Endothelial cell of hepatic sinusoid (primary cell): Measurements from ENCODE around the gene PLK2.

Experiments used
- in situ Hi-C: cut with HindIII; loops from 2 replicates; pipeline ENCODE4 v1.10.0; 2017; ENCODE audit warnings: low sequenced_read_pairs

The PLK2 gene

DNA sequence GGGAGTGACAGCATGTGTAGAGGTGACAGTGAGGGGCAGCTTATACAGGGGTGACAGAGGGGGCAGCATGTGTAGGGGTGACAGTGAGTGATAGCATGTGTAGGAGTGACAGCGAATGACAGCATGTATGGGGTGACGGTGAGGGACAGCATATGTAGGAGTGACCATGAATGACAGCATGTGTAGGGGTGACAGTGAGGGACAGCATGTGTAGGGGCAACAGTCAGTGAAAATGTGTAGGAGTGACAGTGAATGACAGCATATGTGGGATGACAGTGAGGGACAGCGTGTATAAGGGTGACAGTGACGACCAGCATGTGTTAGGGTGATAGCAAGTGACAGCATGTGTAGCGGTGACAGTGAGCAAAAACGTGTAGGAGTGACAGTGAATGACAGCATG, 21.9 kb upstream of the PLK2 start:
- in situ Hi-C loops: no loop called here

- in situ Hi-C loops: no loop called here
Observed at GRCh38 chr5:58481066-58481676, 21.3 kb upstream of the PLK2 start.

DNA sequence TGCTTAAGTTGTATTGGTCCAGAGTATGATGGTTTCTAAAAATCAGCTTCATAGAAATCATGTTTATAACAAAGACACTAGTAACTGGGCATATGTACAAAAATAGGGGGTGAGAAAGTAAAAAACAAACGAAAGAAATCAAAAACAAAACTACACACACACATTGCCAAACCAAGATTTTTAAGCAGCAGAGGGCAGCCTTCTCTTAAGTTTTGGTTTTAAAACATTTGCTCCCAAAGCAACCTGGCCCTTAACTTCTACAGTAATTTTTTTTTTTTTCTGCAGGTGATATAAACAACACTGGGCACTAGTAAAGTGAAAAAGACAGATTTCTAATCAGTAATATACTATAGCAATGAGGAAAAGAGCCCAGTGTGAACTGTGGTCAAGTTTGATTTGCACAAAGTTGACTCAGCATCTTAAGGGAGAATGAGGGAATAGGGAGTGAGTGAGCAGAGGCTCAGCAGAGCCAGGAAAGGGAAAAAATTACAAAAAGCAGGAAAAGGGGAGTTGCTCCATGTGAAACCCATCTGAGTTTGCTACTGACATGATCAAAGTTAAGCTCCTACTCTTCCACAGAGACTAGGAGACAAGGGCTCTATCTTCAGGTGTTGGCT, 18.0 kb upstream of the PLK2 start:
- in situ Hi-C loops: no loop called here

DNA sequence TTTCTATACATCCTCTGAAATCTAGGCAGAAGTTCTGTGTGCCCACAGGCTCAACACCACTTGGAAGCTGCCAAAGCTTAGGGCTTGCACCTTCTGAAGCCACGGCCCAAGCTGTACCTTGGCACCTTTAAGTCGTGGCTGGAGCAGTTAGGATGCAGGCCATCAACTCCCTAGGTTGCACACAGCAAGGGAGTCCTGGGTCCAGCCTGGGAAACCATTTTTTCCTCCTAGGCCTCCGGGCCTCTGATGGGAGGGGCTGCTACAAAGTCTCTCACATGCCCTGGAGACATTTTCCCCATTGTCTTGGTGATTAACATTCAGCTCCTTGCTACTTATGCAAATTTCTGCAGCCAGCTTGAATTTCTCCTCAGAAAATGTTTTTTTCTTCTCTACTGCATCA, 15.5 kb upstream of the PLK2 start:
- in situ Hi-C loops: no loop called here

- in situ Hi-C loops: no loop called here
Observed at GRCh38 chr5:58469896-58470295, 10.0 kb upstream of the PLK2 start.

DNA sequence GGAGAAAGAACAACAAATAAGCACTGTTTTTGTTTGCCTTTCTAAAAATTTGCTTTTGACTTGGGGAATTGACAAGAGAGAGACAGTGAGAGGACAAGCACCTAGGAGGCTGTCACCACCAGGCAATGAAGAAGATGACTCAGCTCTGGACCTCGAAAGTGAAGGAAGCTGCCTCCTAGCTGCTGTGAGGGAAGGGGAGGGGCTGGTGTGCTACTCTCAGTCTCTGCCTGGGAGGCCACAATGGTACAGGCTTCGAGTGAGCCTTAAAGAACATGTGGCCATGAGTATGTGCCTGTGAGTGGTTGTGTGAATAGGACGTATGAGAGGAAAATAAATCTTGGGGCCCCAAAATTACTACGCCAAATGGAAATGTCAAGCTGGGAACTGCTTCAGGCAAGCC, 7.1 kb upstream of the PLK2 start:
- in situ Hi-C loops: no loop called here

GRCh38 chr5:58462623-58463230, 2.8 kb upstream of the PLK2 start:
- in situ Hi-C loops: loop anchor here (5.0 kb wide), 3 partner anchors 685 to 1160 kb away; no protein-coding TSS in a partner anchor

- in situ Hi-C loops: loop anchor here (5.0 kb wide), 3 partner anchors 685 to 1160 kb away; no protein-coding TSS in a partner anchor
Observed at GRCh38 chr5:58462154-58462553, 2.3 kb upstream of the PLK2 start.

DNA sequence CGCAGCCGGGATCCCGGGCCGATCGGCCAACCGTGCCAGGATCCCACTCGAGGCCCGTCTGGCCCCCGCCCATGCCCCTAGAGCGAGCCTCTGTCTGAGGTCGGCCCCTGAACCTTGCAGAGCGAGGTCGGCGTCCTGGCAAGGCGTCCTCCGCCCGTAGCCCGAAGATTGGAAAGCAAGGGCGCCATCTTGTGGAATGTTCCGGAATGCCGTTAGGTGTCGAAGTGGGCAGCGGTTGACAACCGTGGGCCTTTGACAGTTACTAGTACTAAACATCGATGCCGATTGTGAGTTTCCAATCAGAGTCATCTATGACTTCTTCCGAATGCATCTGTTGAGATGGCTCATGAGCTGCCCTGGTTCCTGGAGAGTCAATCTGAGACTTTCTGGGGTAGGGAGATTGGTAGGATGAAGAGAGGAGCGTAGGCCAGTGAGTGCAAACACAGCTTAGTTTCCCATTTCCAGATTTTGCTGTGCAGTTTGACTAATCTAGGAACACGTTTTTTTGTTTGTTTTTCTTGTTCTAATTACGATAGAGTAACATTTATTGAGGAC, 923 bp upstream of the PLK2 start:
- in situ Hi-C loops: loop anchor here (5.0 kb wide), 3 partner anchors 684 to 1159 kb away; no protein-coding TSS in a partner anchor

DNA sequence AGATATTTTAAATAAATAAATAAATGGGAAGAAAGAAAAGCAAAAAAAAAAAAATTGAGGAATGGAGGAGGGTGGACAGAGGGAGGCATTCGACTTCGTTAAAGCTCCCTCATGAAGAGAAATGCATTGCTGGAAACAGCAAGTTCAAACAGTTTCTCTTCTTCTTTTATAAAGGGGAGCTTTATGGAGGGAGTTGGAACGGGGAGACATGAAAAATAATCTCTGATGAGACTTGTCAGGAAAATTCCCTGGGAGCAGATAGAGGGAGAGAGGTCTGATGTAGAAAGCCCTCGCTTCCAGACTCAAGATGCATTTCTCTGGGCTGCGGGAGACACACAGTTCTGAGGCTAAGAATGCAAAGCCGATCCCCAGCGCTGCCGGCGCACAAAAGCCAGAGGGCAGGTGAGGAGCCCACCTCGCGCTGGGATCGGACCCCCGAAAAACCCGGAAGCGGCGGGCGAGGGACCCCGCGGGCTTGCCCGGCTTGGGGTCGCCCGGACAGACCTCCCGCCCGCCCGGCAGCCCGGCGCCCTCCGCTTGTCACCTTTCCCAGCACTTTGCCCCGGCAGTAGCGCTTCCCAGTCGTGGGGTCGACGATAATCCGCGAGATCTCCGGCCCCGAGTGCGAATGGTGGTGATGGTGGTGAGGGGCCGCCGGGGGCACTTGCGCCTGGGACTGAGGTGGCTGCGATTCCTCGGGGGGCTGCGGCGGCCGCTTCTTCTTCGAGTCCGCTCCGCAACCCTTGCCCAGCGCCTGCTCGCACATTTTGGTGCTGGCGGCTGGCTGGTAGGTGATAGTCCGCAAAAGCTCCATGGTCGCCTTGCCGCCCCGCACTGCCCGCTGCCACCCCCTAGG, 512 bp downstream of the PLK2 start:
- in situ Hi-C loops: loop anchor here (5.0 kb wide), 3 partner anchors 682 to 1157 kb away; no protein-coding TSS in a partner anchor

GRCh38 chr5:58458743-58459145, 1.1 kb downstream of the PLK2 start:
- in situ Hi-C loops: no loop called here

- in situ Hi-C loops: no loop called here
Observed at GRCh38 chr5:58458141-58458742, 1.6 kb downstream of the PLK2 start.

DNA sequence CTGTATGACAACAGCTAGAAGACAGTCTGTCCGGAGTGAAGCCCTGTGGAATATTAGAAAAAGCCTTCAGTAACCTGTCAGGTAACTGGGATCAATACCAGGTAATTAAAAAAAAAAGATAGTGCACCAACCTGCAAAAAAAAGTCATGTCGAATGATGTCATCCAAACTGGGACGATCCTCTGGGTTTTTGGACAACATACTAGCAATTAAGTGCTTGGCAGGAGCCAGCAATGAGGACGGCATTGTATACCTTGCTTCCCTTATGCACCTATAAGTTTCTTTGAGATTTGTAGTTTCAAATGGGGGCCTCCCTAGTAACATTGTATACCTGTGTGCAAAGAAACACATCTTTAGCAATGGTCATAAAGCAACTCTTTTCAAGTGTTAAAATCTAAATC, 2.8 kb downstream of the PLK2 start:
- in situ Hi-C loops: no loop called here

- in situ Hi-C loops: no loop called here
Observed at GRCh38 chr5:58456486-58456885, 3.4 kb downstream of the PLK2 start.

DNA sequence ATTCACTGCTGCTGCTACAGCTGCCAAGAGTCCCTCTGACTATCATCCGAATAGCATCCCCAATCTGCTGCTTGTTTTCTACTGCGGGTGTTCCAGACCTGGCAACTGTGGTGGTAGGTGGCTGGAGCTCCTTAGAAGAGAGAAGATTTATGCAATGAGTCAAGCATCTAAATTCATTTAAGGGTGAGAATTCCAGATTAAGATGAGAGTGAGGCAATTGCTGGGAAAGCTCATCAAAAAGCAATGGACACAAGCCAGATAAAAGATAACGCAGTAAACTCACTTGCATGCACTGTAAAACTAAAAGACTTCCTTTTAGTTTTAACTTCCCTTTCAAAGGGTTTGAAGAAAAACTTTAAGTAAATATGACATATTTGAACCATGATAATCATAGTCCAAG, 3.9 kb downstream of the PLK2 start:
- in situ Hi-C loops: no loop called here

DNA sequence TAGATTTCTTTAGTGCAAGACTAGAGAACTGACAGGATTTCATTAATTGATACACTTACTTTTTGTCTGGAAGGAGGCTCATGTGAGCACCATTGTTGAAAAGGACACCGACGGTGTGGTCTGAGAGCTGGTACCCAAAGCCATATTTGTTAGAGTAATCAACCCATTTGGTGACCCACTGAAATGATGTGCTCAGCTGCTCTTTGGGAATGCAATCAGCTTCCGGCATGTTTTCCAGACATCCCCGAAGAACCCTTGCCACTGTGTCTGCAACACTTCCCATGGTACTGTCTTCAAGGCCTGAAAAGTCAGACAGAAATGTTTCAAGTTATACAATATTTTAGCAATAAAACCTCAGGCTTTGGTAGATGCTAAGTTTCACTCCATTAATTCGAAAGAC, 4.4 kb downstream of the PLK2 start:
- in situ Hi-C loops: no loop called here

DNA sequence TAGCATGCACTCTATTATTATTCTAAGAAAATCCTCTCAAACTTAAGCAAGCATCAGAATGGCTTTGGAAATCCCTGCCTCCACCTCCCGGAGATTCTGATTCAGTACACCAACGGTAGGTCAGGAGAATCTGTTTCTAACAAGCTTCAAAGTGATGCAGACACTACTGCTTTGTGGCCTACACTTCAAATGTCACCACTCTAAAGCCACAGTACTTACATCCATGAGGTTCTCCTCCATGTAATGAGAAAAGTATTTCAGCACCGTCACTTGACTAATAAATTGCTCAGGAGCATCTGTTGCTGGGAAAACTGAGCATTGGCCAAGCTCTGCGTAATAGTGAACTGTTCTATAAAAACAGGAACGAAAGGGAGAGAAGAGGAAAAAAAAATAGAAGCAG, 4.8 kb downstream of the PLK2 start:
- in situ Hi-C loops: no loop called here

GRCh38 chr5:58454025-58454424, 5.9 kb downstream of the PLK2 start:
- in situ Hi-C loops: no loop called here

DNA sequence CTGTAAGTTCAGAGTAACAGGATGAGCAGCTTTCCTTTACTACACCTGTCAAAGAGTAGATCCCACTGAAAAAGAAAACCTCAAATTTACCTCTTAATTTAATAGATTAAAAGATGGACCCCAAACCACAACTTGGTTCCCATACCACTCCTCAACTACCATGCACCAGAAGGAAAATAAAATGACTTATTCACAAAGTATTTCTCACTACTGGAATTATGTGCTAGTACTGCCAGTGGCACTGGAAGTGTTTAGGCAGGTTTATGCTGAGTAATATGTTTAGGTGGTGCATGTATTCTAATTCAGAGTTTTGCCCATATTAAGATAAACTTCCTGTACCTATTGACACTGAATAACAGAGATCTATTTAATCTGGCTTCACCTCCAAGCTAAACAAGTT, 6.6 kb downstream of the PLK2 start:
- in situ Hi-C loops: no loop called here

DNA sequence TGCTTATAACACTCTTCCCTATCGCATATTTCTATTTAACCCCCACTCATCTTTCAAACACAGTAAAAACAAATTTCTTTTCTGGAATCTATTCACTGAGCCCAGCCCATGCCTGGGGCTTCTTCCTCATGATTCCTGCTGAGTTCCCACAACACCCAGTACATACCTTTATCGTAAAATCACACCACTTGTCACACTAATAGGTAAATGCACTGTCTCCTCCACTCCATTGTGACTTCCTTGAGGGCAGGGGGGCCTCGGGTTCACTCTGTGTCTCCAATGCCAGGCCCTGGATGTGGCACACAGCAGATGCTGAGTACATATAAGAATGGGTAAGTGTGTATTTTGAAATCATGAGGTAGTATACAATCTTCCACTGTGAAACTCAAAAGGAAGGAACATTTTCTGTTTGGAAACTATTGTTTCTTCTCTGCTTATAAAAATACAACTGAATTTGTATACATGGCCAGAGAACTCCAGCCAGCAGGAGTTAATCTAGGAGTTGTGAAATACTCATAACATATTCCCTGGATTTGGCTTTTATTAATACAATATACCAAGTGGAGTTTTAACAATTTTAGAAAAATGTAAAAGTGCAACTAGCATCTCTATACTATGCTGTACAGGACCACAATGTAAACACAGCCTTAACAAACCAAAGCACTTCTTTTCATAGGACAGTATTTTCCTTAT, 7.2 kb downstream of the PLK2 start:
- in situ Hi-C loops: no loop called here
